HEK293 (cell line): ENCODE data around the gene DEFB123.
"Not testable (repeated sequence)": the region's sequence is repeated elsewhere in the genome, so short reads cannot be mapped to it uniquely, and the experiment has no call there.

Experiments
- CTCF ChIA-PET: fragments of 350-600 bp; formaldehyde crosslinking; extraction: SDS; loops from one replicate; lab custom pipeline; 2021; ENCODE audit warnings: antibody characterized with exemption; lab: Yijun Ruan, JAX
- POLR2A ChIA-PET: fragments of 300-600 bp; formaldehyde crosslinking; extraction: SDS; loops from one replicate; lab custom pipeline; 2020; ENCODE audit warnings: antibody characterized with exemption, inconsistent platforms; lab: Yijun Ruan, JAX
- H3K27ac ChIP-seq: fragments of 200-500 bp; sonication (Bioruptor generic); 2 replicates; pipeline ENCODE4 v1.5.1; 2014; ENCODE audit warnings: low read depth, low read length, control low read depth, inconsistent platforms; ENCODE audit errors: extremely low read depth
- H3K36me3 ChIP-seq, 2 experiments: fragments of 200-500 bp in 1 of 2; sonication (Bioruptor generic) in 1 of 2; 1 replicate in 1 of 2; 2 replicates in 1 of 2; pipeline ENCODE4 v1.5.1; 2014 to 2017; ENCODE audit warnings: inconsistent platforms in 2 of 2, low read length in 2 of 2; ENCODE audit not compliant: control insufficient read depth in 2 of 2, insufficient read depth in 1 of 2
- H3K4me1 ChIP-seq: fragments of 200-500 bp; sonication (Bioruptor generic); 2 replicates; pipeline ENCODE4 v1.5.1; 2014; ENCODE audit warnings: mild to moderate bottlenecking, low read length, inconsistent platforms; ENCODE audit not compliant: control insufficient read depth, insufficient read depth
- H3K4me3 ChIP-seq: 2 replicates; pipeline ENCODE4 v1.5.1; 2011; ENCODE audit warnings: low read depth, mild to moderate bottlenecking, control low read depth, low read length, moderate library complexity
- H3K9me3 ChIP-seq: fragments of 200-500 bp; sonication (Bioruptor generic); 2 replicates; pipeline ENCODE4 v1.5.1; 2014; ENCODE audit warnings: low read depth, low read length, inconsistent platforms; ENCODE audit not compliant: control insufficient read depth, insufficient read depth
- BCL6B ChIP-seq: fragments of 450-650 bp; formaldehyde crosslinking; IDR thresholded peaks from 2 replicates; pipeline ENCODE4 v1.5.1; 2017; ENCODE audit warnings: missing biosample characterization, missing genetic modification characterization
- ELK4 ChIP-seq: IDR thresholded peaks from 2 replicates; pipeline ENCODE4 v1.6.1; 2011; ENCODE audit warnings: mild to moderate bottlenecking, low read depth, low read length, borderline replicate concordance
- MZF1 ChIP-seq: fragments of 450-650 bp; formaldehyde crosslinking; IDR thresholded peaks from 2 replicates; pipeline ENCODE4 v1.5.1; 2017; ENCODE audit warnings: missing biosample characterization, missing genetic modification characterization, borderline replicate concordance
- ZBTB44 ChIP-seq: fragments of 450-650 bp; IDR thresholded peaks from 2 replicates; pipeline ENCODE4 v1.5.1; 2018; ENCODE audit warnings: missing biosample characterization, mild to moderate bottlenecking, missing genetic modification characterization
- ZEB2 ChIP-seq: fragments of 450-650 bp; formaldehyde crosslinking; IDR thresholded peaks from 2 replicates; pipeline ENCODE4 v1.5.1; 2016; ENCODE audit warnings: missing biosample characterization, missing genetic modification characterization
- ZNF140 ChIP-seq: fragments of 450-650 bp; formaldehyde crosslinking; IDR thresholded peaks from 2 replicates; pipeline ENCODE4 v1.5.1; 2016; ENCODE audit warnings: missing biosample characterization, missing genetic modification characterization
- ZNF280D ChIP-seq: fragments of 450-650 bp; formaldehyde crosslinking; IDR thresholded peaks from 2 replicates; pipeline ENCODE4 v1.5.1; 2016; ENCODE audit warnings: missing biosample characterization, missing genetic modification characterization
- ZNF366 ChIP-seq: fragments of 450-650 bp; formaldehyde crosslinking; conservative IDR thresholded peaks from 2 replicates; pipeline ENCODE4 v1.5.1; 2016; ENCODE audit warnings: missing biosample characterization, missing genetic modification characterization
- ZNF510 ChIP-seq: fragments of 450-650 bp; formaldehyde crosslinking; IDR thresholded peaks from 2 replicates; pipeline ENCODE4 v1.5.1; 2018; ENCODE audit warnings: mild to moderate bottlenecking, missing genetic modification characterization, missing biosample characterization; ENCODE audit not compliant: insufficient replicate concordance
- ZNF549 ChIP-seq: fragments of 450-650 bp; IDR thresholded peaks from 2 replicates; pipeline ENCODE4 v1.5.1; 2018; ENCODE audit warnings: missing biosample characterization, missing genetic modification characterization, mild to moderate bottlenecking, inconsistent platforms, moderate library complexity
- ZNF776 ChIP-seq: fragments of 450-650 bp; formaldehyde crosslinking; IDR thresholded peaks from 2 replicates; pipeline ENCODE4 v1.5.0; 2017; ENCODE audit warnings: missing biosample characterization, missing genetic modification characterization, borderline replicate concordance

DEFB123 gene

GRCh38 chr20:31425797-31426196, 14.6 kb upstream of the DEFB123 start:
- POLR2A ChIA-PET, result no interaction called here
- H3K4me1 ChIP-seq, result no peaks in the 10 kb centered on the region
- no peaks in the 10 kb centered on the region for H3K36me3 ChIP-seq
- CTCF ChIA-PET, result no interaction called here
- no peaks in the 10 kb centered on the region for H3K9me3 ChIP-seq
- no peak overlapping the region for H3K4me3 ChIP-seq
- no peak for TF ChIP-seq ZNF140 (tag by site-specific recombination)
- no peak for TF ChIP-seq ZBTB44 (tag by site-specific recombination)
- TF ChIP-seq ZNF549, result no peak
- no peak for TF ChIP-seq BCL6B (tag by site-specific recombination)
- no peak for TF ChIP-seq ZNF280D (tag by site-specific recombination)
- no peak for TF ChIP-seq ELK4
- no peak for TF ChIP-seq ZEB2 (tag by site-specific recombination)
- TF ChIP-seq ZNF776, result no peak
- no peak for TF ChIP-seq ZNF366 (tag by site-specific recombination)
- no peak for TF ChIP-seq ZNF510 (tag by site-specific recombination)
- no peak for TF ChIP-seq MZF1 (tag by site-specific recombination)
- no peak overlapping the region for H3K27ac ChIP-seq

GRCh38 chr20:31426891-31427551, 13.4 kb upstream of the DEFB123 start:
- H3K4me3 ChIP-seq, H3K4me1 ChIP-seq, H3K27ac ChIP-seq, H3K36me3 ChIP-seq, CTCF ChIA-PET, H3K9me3 ChIP-seq, POLR2A ChIA-PET: not testable (repeated sequence)

- CTCF ChIA-PET, H3K9me3 ChIP-seq, POLR2A ChIA-PET, H3K36me3 ChIP-seq, H3K27ac ChIP-seq, H3K4me3 ChIP-seq, H3K4me1 ChIP-seq: not testable (repeated sequence)
Measured at GRCh38 chr20:31427576-31427975, 12.9 kb upstream of the DEFB123 start.
